GM23248 (cell line): ENCODE data around the gene ZBTB32. TPM values are rescaled to one million over a fixed set of nuclear protein-coding genes. Genes with fewer than 3 reads are reported as not detected.

Source experiments
- DNase-seq: peaks from one replicate; pipeline ENCODE4 v3.0.0-alpha.2; 2015
- H2AFZ ChIP-seq: fragments of 200-600 bp; sonication (generic); 2 replicates; pipeline ENCODE4 v1.6.1; 2016; ENCODE audit warnings: antibody characterized with exemption
- H3F3A ChIP-seq: fragments of 200-600 bp; sonication (generic); 2 replicates; pipeline ENCODE4 v1.6.1; 2016; ENCODE audit warnings: mild to moderate bottlenecking, antibody characterized with exemption, mixed run types; ENCODE audit not compliant: insufficient read depth
- H3K27ac ChIP-seq: fragments of 200-600 bp; sonication (generic); 2 replicates; pipeline ENCODE4 v1.5.1; 2016; ENCODE audit warnings: mild to moderate bottlenecking
- H3K27me3 ChIP-seq: fragments of 200-600 bp; sonication (generic); replicated peaks from 2 replicates; pipeline ENCODE4 v1.6.1; 2016; ENCODE audit warnings: mild to moderate bottlenecking; ENCODE audit not compliant: insufficient read depth
- H3K36me3 ChIP-seq: fragments of 200-600 bp; sonication (generic); 2 replicates; pipeline ENCODE4 v1.6.1; 2016; ENCODE audit warnings: low read depth, mild to moderate bottlenecking
- H3K4me1 ChIP-seq: fragments of 200-600 bp; sonication (generic); 2 replicates; pipeline ENCODE4 v1.6.1; 2016; ENCODE audit warnings: mild to moderate bottlenecking; ENCODE audit not compliant: insufficient read depth
- H3K4me2 ChIP-seq: fragments of 200-600 bp; sonication (generic); one replicate; pipeline ENCODE4 v1.6.1; 2016; ENCODE audit warnings: mild to moderate bottlenecking; ENCODE audit not compliant: unreplicated experiment
- H3K4me3 ChIP-seq: fragments of 200-600 bp; sonication (generic); 2 replicates; pipeline ENCODE4 v1.5.1; 2016; ENCODE audit warnings: mild to moderate bottlenecking
- H3K79me2 ChIP-seq: fragments of 200-600 bp; sonication (generic); 2 replicates; pipeline ENCODE4 v1.6.1; 2016; ENCODE audit warnings: mild to moderate bottlenecking; ENCODE audit not compliant: insufficient read depth
- H3K9ac ChIP-seq: fragments of 200-600 bp; sonication (generic); 2 replicates; pipeline ENCODE4 v1.6.1; 2016; ENCODE audit warnings: mild to moderate bottlenecking
- H3K9me2 ChIP-seq: fragments of 200-600 bp; sonication (generic); 2 replicates; pipeline ENCODE4 v1.6.1; 2016; ENCODE audit warnings: mixed run types, mild to moderate bottlenecking, moderate library complexity; ENCODE audit not compliant: insufficient read depth
- H3K9me3 ChIP-seq: fragments of 200-600 bp; sonication (generic); one replicate; pipeline ENCODE4 v1.6.1; 2017; ENCODE audit warnings: low read depth
- H4K20me1 ChIP-seq: fragments of 200-600 bp; sonication (generic); 2 replicates; pipeline ENCODE4 v1.6.0; 2016; ENCODE audit not compliant: insufficient read depth
- EZH2 ChIP-seq: fragments of 200-600 bp; sonication (generic); IDR thresholded peaks from 2 replicates; pipeline ENCODE4 v1.6.1; 2018; ENCODE audit warnings: antibody characterized with exemption, mild to moderate bottlenecking; ENCODE audit not compliant: insufficient read depth, poor library complexity, severe bottlenecking
- EZH2phosphoT487 ChIP-seq: fragments of 200-600 bp; sonication (generic); IDR thresholded peaks from 2 replicates; pipeline ENCODE4 v1.6.1; 2018; ENCODE audit warnings: antibody characterized with exemption, moderate library complexity, mild to moderate bottlenecking, low read depth; ENCODE audit not compliant: insufficient read depth
- WGBS, 2 experiments: methylation state at CpG; one replicate each; pipeline ENCODE4 v1.1.6; 2015 to 2017; ENCODE audit warnings: low lambda C conversion rate in 2 of 2, low coverage in 1 of 2; ENCODE audit errors: missing lambda C conversion rate in 2 of 2; 5-methylcytosine and 5-hydroxymethylcytosine counted together
- in situ Hi-C: fragments of 300-500 bp; cut with MboI; formaldehyde crosslinking; loops from 2 replicates; pipeline ENCODE4 v1.15.0; 2020
- polyA plus RNA-seq: library from polyadenylated mRNA; unstranded; fragments of >200 nt; fragmentation: Nextera tagmentation; extraction: Ambion mirVana; gene quantifications from 2 replicates; pipeline ENCODE4 v1.2.1, GENCODE V29; 2016
- total RNA-seq: library from RNA; depleted of rRNA; stranded (reverse); fragments of >200 nt; shearing (Covaris generic); gene quantifications from 2 replicates; pipeline ENCODE4 v1.2.3, GENCODE V29; 2014

The ZBTB32 gene
- total and polyA plus RNA-seq, 2 experiments from 2014 or later, result not detected

GRCh38 chr19:35725216-35725861 lies 21.0 kb downstream of the ZBTB32 start:
- Histone ChIP-seq H3K4me1 (no peaks in the 10 kb centered on the region), H3K4me3 (no peak overlapping the region), H3K4me2 (no peak overlapping the region), H4K20me1 (no peaks in the 10 kb centered on the region), H3K9me3 (no peaks in the 10 kb centered on the region), H3K27ac (no peak overlapping the region), H3K79me2 (peaks cover 29% of the 10 kb centered on the region), H3K9me2 (no peaks in the 10 kb centered on the region), H3K27me3 (no peaks in the 10 kb centered on the region), H2AFZ (no peak overlapping the region), H3F3A (no peaks in the 10 kb centered on the region), H3K9ac (no peak overlapping the region), H3K36me3 (peaks cover 28% of the 10 kb centered on the region; the same call in 1 of the 2 replicates)
- TF ChIP-seq EZH2phosphoT487 (no peak), EZH2 (no peak)
- 92 to 93% methylated on average over 20 to 23 of the region's 23 CpGs for WGBS, 2 experiments
- in situ Hi-C loops, result no loop called here
- no peak for DNase-seq

- Histone ChIP-seq H3K27me3 (no peaks in the 10 kb centered on the region), H3K4me3 (no peak overlapping the region), H3F3A (no peaks in the 10 kb centered on the region), H3K36me3 (peaks cover 36% of the 10 kb centered on the region; the same call in 1 of the 2 replicates), H4K20me1 (no peaks in the 10 kb centered on the region), H3K9ac (no peak overlapping the region), H3K4me2 (no peak overlapping the region), H2AFZ (no peak overlapping the region), H3K9me3 (no peaks in the 10 kb centered on the region), H3K79me2 (peaks cover 13% of the 10 kb centered on the region; the same call in 1 of the 2 replicates), H3K27ac (no peak overlapping the region), H3K4me1 (no peaks in the 10 kb centered on the region), H3K9me2 (no peaks in the 10 kb centered on the region)
- in situ Hi-C loops, result no loop called here
- 92 to 96% methylated on average over 25 of the region's 25 CpGs for WGBS, 2 experiments
- DNase-seq, result no peak
- TF ChIP-seq EZH2 (no peak), EZH2phosphoT487 (no peak)
Observed at GRCh38 chr19:35727053-35727955, 22.9 kb downstream of the ZBTB32 start.

- no peak overlapping the region for H3K4me2 ChIP-seq
- DNase-seq, result no peak
- 89 to 94% methylated on average over 18 to 19 of the region's 19 CpGs for WGBS, 2 experiments
- H3F3A ChIP-seq, result no peaks in the 10 kb centered on the region
- no peaks in the 10 kb centered on the region for H3K9me3 ChIP-seq
- 0 out of 2 replicates have a peak, but pooled peaks cover 7% of the 10 kb centered on the region for H3K79me2 ChIP-seq
- no peak overlapping the region for H2AFZ ChIP-seq
- no peak for TF ChIP-seq EZH2phosphoT487
- TF ChIP-seq EZH2, result no peak
- no peak overlapping the region for H3K4me3 ChIP-seq
- H3K27me3 ChIP-seq, result no peaks in the 10 kb centered on the region
- H3K27ac ChIP-seq, result no peak overlapping the region
- H3K36me3 ChIP-seq, result peaks cover 36% of the 10 kb centered on the region; the same call in 1 of the 2 replicates
- H3K4me1 ChIP-seq, result no peaks in the 10 kb centered on the region
- H3K9ac ChIP-seq, result no peak overlapping the region
- H3K9me2 ChIP-seq, result no peaks in the 10 kb centered on the region
- in situ Hi-C loops, result no loop called here
- H4K20me1 ChIP-seq, result no peaks in the 10 kb centered on the region
Observed at GRCh38 chr19:35727956-35728706, 23.8 kb downstream of the ZBTB32 start.

GRCh38 chr19:35729021-35729420 lies 24.7 kb downstream of the ZBTB32 start:
- no peak for TF ChIP-seq EZH2
- TF ChIP-seq EZH2phosphoT487, result no peak
- no peaks in the 10 kb centered on the region for H3K27me3 ChIP-seq
- DNase-seq, result no peak
- H3K9ac ChIP-seq, result no peak overlapping the region
- no peak overlapping the region for H3K4me2 ChIP-seq
- H3K4me1 ChIP-seq, result no peaks in the 10 kb centered on the region
- H2AFZ ChIP-seq, result no peak overlapping the region
- H3F3A ChIP-seq, result no peaks in the 10 kb centered on the region
- no peak overlapping the region for H3K27ac ChIP-seq
- no peaks in the 10 kb centered on the region for H3K9me3 ChIP-seq
- no peak overlapping the region for H3K4me3 ChIP-seq
- 92 to 94% methylated on average over 18 of the region's 18 CpGs for WGBS, 2 experiments
- no peaks in the 10 kb centered on the region for H4K20me1 ChIP-seq
- H3K79me2 ChIP-seq, result 0 out of 2 replicates have a peak, but pooled peaks cover 2% of the 10 kb centered on the region
- H3K36me3 ChIP-seq, result peaks cover 30% of the 10 kb centered on the region; the same call in 1 of the 2 replicates
- in situ Hi-C loops, result no loop called here
- no peaks in the 10 kb centered on the region for H3K9me2 ChIP-seq
